Measurements from ENCODE around the gene PPM1G. TPM values are rescaled to one million over a fixed set of nuclear protein-coding genes. Genes with fewer than 3 reads are reported as not detected.

Gene PPM1G
- total RNA-seq, 2 experiments from 2014 or later, result 127 to 132 TPM

DNA sequence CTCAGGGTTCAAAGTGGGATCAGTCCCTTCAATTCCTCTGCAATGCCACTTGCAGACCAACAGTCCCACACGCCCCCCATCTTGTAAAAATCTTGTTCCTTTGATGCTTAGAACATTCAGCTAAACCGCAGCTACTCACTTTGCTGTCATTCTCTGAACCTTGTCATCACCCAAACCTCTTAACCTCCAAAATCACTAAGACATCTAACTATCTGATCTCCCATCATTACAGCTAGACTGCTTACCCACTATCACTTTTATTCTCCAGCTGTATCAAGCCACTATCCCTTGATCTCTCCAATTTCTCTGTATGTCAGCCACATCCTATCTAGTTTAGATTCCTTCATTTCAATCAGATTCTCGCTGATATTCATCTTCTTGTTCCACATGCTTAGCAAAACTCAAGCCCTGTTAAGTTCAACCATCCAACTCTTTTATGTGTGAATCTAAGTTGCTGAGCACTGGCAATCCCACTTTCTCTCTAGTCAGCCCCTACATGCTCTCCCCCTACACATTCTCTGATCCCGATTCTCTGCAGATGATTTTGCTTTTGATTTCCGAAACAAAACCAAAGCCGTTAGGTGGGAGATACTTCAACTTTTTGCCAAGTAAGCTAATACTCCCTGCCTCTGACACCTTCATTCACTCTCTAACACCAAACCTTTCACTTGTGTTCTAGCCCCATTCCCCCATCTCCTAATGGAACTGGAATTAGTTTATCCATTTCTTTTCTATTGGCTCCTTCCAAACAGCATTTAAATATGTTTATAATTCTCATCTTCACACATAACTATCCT is 57.4 kb downstream of the PPM1G start:
- Mint-ChIP-seq H3K27ac (peak overlapping the region; percentile 4), H3K4me1 (ENCODE audit: low read depth) (peaks cover 50% of the 10 kb centered on the region), H3K27me3 (no peaks in the 10 kb centered on the region), H3K4me3 (no peak overlapping the region), H3K9me3 (no peaks in the 10 kb centered on the region), H3K36me3 (peaks cover 8% of the 10 kb centered on the region)
- intact Hi-C loops (cut with micrococcal nuclease), result no loop called here
- ChIA-PET POLR2A (interaction anchor here (1.2 to 1.5 kb wide), 2 partner anchors 17 to 19 kb away, joined by 4 to 5 read pairs; partner anchors contain the start of gene SNX17), CTCF (interaction anchor here (0.7 to 1.5 kb wide), 5 partner anchors 17 to 331 kb away, joined by 3 to 8 read pairs (median 3); no protein-coding TSS in a partner anchor)
- no peak for DNase-seq

DNA sequence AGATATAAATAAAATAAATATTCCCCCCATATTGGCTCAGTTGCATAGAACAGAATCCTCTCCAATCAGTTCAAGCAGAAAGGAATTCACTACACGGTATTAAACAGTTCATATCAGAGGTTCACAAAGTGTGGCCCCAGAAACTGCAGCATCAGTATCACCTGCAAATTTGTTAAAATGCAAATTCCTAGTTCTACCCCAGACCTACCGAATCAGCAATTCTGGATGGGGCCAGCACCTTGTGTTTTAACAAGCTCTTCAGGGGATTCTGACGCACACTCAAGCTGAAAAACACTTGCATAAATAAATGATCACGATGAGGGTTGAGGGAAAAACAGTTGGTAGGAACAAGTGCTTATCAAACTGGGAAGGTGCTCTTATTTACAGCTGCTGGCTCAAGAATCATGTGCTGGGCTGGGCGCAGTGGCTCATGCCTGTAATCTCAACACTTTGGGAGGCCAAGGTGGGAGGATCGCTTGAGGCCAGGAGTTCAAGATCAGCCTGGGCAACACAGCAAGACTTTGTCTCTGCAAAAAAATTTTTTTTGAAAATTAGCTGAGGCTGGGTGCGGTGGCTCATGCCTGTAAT is 59.2 kb downstream of the PPM1G start:
- peaks cover 42% of the 10 kb centered on the region for H3K4me1 Mint-ChIP-seq (ENCODE audit: low read depth)
- H3K27ac Mint-ChIP-seq, result no peak overlapping the region
- intact Hi-C loops (cut with micrococcal nuclease), result no loop called here
- DNase-seq, result no peak
- H3K36me3 Mint-ChIP-seq, result peaks cover 2% of the 10 kb centered on the region
- H3K27me3 Mint-ChIP-seq, result no peaks in the 10 kb centered on the region
- H3K9me3 Mint-ChIP-seq, result no peaks in the 10 kb centered on the region
- ChIA-PET POLR2A (interaction anchor here (0.9 to 1.1 kb wide), 2 partner anchors 19 to 58 kb away, joined by 3 read pairs; partner anchors contain the start of gene EIF2B4), CTCF (interaction anchor here (0.8 to 1.6 kb wide), 4 partner anchors 17 to 504 kb away, joined by 3 to 5 read pairs (median 4); no protein-coding TSS in a partner anchor)
- H3K4me3 Mint-ChIP-seq, result no peak overlapping the region

DNA sequence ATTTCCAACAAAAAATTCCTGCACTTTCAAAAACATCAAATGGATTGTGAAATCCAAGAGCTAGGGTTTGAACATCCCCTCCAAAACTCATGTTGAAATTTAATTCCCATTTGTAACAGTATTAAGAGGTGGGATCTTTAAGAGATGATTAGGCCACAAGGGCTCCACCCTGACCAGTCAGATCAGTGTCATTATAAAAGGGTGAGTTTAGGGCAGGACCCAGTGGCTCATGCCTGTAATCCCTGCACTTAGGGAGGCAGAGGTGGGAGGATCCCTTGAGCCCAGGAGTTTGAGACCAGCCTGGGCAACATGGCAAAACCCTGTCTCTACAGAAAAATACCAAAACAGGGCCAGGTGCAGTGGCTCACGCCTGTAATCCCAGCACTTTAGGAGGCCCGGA is 61.8 kb downstream of the PPM1G start:
- CTCF ChIA-PET, result no interaction called here
- Mint-ChIP-seq H3K27ac (no peak overlapping the region), H3K36me3 (peaks cover 7% of the 10 kb centered on the region)

DNA sequence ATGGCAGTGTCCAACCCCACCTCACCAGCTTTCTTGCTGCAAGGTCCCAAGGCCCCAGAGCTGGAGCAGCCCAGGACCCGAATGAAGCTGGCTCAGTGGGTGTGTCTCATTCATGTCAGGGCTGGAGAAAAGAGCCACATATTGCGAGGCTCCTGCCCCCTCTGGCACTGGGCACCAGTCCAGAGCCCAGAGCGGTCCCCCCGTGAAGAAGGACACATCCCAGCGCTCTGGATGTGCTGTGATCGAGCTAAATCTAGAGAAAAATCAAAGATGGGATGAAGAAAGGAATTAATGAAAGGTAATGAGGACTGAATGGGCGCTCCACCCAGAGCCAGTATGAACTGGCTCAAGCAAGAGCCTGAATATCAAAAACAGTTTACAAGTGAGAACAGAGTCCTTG is 73.2 kb downstream of the PPM1G start:
- Mint-ChIP-seq H3K27me3 (no peaks in the 10 kb centered on the region), H3K4me1 (ENCODE audit: low read depth) (no peaks in the 10 kb centered on the region), H3K9me3 (no peaks in the 10 kb centered on the region), H3K36me3 (peaks cover 17% of the 10 kb centered on the region), H3K27ac (no peak overlapping the region), H3K4me3 (no peak overlapping the region)
- ChIA-PET POLR2A (no interaction called here), CTCF (interaction anchor here (2.3 kb wide), 1 partner anchor 33 kb away, joined by 8 read pairs; no protein-coding TSS in a partner anchor)
- DNase-seq, result no peak
- intact Hi-C loops (cut with micrococcal nuclease), result no loop called here

More for the DNA sequence above, 61.8 kb downstream of the PPM1G start:
- peaks cover 26% of the 10 kb centered on the region for H3K4me1 Mint-ChIP-seq (ENCODE audit: low read depth)
- intact Hi-C loops (cut with micrococcal nuclease), result no loop called here
- POLR2A ChIA-PET, result interaction anchor here (1.4 kb wide), 1 partner anchor 9 kb away, joined by 3 read pairs; no protein-coding TSS in a partner anchor
- H3K27me3 Mint-ChIP-seq, result no peaks in the 10 kb centered on the region
- no peaks in the 10 kb centered on the region for H3K9me3 Mint-ChIP-seq
- no peak overlapping the region for H3K4me3 Mint-ChIP-seq
- no peak for DNase-seq

DNA sequence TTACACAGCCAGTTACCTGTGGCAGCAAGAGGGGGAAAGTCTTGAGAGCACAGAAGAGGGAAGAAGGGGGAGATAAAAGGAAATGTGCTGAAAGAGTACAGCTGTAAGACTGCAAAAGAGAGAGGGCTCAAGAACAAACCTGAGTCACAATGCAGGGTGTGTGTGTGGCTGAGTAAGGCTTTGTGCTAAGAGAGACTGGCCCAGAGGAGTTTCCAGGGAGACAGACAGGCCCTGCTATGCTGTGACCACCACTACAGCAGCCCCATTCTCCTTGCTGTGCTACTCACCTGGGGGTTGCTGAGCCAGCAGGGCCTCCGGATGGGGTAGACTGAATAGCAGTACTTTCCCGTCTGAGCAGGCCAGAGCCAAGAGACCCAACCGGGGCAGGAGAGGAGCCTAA is 74.1 kb downstream of the PPM1G start:
- no peaks in the 10 kb centered on the region for H3K9me3 Mint-ChIP-seq
- H3K27me3 Mint-ChIP-seq, result no peaks in the 10 kb centered on the region
- no peak overlapping the region for H3K4me3 Mint-ChIP-seq
- peaks cover 13% of the 10 kb centered on the region for H3K36me3 Mint-ChIP-seq
- intact Hi-C loops (cut with micrococcal nuclease), result no loop called here
- ChIA-PET CTCF (no interaction called here), POLR2A (no interaction called here)
- no peaks in the 10 kb centered on the region for H3K4me1 Mint-ChIP-seq (ENCODE audit: low read depth)
- H3K27ac Mint-ChIP-seq, result no peak overlapping the region
- DNase-seq, result no peak

Other genes with a start within 250 kb of the PPM1G start
- 10 to 100 TPM; 84.0 to 92.7 TPM for gene ATRAID, start 197.6 kb downstream of the PPM1G start, total RNA-seq
- gene SLC5A6, start 197.3 kb downstream of the PPM1G start, total RNA-seq, result 10 to 100 TPM; 29.2 to 30.2 TPM
- 100 to 1,000 TPM in 1 of 2 experiments, 10 to 100 TPM in 1; 99.7 to 102 TPM for gene CAD, start 192.2 kb downstream of the PPM1G start, total RNA-seq
- under 1 TPM; 0.86 to 0.90 TPM for gene SLC30A3, start 146.5 kb downstream of the PPM1G start, total RNA-seq
- gene DNAJC5G, start 134.2 kb downstream of the PPM1G start, total RNA-seq, result under 1 TPM in 1 of 2 experiments, not detected in 1; 0.19 TPM
- gene TRIM54, start 127.2 kb downstream of the PPM1G start, total RNA-seq, result not detected
- gene UCN, start 101.1 kb downstream of the PPM1G start, total RNA-seq, result 1 to 10 TPM; 1.8 to 1.9 TPM
- 10 to 100 TPM; 85.5 to 86.0 TPM for gene MPV17, start 86.5 kb downstream of the PPM1G start, total RNA-seq
- 10 to 100 TPM; 55.2 to 64.5 TPM for gene GTF3C2, start 52.8 kb downstream of the PPM1G start, total RNA-seq
- 10 to 100 TPM; 34.6 to 36.5 TPM for gene EIF2B4, start 39.3 kb downstream of the PPM1G start, total RNA-seq
- gene SNX17, start 39.0 kb downstream of the PPM1G start, total RNA-seq, result 10 to 100 TPM; 91.2 to 93.2 TPM
- 1 to 10 TPM; 8.6 to 9.7 TPM for gene ZNF513, start 28.9 kb downstream of the PPM1G start, total RNA-seq
- gene NRBP1, start 19.0 kb upstream of the PPM1G start, total RNA-seq, result 10 to 100 TPM; 80.8 to 82.7 TPM
- gene KRTCAP3, start 32.8 kb upstream of the PPM1G start, total RNA-seq, result 1 to 10 TPM; 5.4 to 6.4 TPM
- gene IFT172, start 80.2 kb upstream of the PPM1G start, total RNA-seq, result 1 to 10 TPM; 7.7 to 8.2 TPM
- gene FNDC4, start 85.6 kb upstream of the PPM1G start, total RNA-seq, result under 1 TPM; 0.22 to 0.38 TPM
- gene GCKR, start 87.2 kb upstream of the PPM1G start, total RNA-seq, result not detected
- 10 to 100 TPM; 27.4 to 30.0 TPM for gene ZNF512, start 173.5 kb upstream of the PPM1G start, total RNA-seq
- gene CCDC121, start 219.4 kb upstream of the PPM1G start, total RNA-seq, result under 1 TPM; 0.34 to 0.36 TPM
- gene GPN1, start 219.5 kb upstream of the PPM1G start, total RNA-seq, result 10 to 100 TPM; 54.4 to 56.8 TPM